ENCODE measurements around the gene WDFY3.
"Not testable (repeated sequence)": the region's sequence is repeated elsewhere in the genome, so short reads cannot be mapped to it uniquely, and the experiment has no call there.

The WDFY3 gene

GRCh38 chr4:84710548-84710947 is 255.9 kb downstream of the WDFY3 start:
- no peak for DNase-seq (ENCODE audit: low read depth)

DNA sequence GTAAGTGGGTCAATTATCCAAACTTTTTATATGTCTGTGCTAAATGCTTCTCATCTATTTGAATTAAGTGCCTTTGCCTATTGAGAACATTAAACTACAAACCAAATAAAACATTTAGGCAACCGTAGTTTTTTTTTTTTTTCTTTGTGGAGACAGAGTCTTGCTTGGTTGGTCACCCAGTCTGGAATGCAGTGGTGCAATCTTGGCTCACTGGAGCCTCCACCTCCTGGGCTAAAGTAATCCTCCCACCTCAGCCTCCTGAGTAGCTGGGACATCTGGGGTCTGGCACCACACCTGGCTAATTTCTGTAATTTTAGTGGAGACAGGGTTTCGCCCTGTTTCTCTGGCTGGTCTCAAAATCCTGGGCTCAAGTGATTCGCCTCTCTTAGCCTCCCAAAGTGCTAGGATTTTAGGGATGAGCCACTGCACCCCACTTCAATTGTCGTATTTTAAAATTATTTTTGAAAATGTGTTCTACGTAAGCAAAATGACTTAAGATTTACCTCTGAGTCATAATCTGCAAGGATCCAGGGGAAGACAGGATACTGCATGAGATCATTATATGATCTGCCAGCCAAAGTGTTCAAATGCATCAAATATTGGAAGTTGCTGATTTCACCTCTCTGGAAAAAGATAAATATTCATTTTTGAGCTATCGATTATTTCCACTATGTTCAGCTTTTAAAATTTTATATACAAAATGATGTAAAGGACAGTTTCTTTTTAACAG is 257.9 kb downstream of the WDFY3 start:
- no peak for DNase-seq (ENCODE audit: low read depth)

DNA sequence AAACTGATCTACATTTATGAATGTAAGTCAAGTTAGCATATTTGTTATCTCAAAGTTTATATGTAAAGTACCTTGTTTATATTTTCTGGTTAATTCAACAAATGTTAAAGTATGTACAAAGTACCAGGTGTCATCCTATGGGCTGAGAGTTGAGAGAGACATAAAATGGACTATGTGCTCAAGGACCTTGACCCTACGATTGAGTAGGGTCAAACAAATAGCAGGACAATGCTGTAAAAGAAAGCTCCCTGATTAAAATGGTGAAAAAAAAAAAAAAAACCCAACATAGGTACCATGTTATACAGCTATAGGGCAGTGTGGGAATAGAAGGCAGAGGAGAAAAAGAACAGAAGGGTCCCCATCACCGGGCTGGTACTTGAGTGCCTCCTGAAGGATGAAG is 260.2 kb downstream of the WDFY3 start:
- no peak for DNase-seq (ENCODE audit: low read depth)

DNA sequence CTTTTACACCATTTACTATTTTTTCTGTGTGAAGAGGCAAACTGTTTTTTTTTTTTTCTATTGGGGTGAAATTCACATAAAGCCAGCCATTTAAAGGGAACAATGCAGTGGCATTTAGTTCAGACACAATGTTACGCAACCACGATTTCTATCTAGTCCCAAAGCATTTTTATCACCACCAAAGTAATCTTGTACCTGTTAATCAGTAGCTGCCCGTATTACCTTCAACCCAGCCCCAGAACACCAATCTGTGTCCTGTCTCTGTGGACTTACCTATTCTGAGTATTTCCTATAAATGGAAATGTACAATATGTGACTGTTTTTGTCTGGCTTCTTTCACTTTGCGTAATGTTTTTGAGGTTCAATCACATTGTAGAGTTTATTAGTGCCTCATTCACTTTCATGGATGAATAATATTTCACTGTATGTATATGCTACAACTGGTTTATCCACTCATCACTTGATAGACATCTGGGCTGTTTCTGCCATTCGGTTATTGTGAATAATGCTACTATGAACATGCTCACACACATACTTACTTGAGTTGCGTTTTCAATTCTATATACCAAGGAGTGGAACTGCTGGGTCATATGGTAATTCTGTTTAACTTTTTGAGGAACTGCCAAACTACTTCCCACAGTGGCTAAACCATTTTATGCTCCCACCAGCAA is 267.4 kb downstream of the WDFY3 start:
- no peak for DNase-seq (ENCODE audit: low read depth)

DNA sequence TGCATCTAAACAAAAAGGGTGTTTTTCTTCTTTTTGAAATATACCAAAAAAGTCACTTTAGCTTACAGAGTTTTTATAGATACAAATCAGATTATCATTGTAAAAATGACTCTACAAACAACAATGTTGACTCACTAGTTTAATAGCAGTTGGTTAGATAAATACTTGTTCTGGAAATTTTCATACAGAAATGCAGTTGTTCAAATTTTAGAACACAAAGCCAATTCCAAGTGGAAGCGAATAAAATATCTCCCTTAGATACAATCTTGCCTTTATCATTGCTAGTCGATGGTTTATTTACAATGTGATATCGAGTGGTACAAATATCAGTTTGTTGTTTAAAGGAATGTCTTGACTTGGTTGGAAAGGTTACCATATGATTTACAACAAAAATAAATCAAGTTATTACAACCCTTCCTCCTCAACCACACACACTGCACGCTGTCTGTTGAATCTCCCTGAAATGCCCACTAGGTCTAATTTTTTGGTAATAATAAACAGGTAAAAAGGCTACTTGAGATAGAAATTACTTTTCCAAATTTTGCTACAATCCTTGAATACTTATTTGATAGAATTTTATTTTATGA is 268.8 kb downstream of the WDFY3 start:
- no peak for DNase-seq (ENCODE audit: low read depth)

GRCh38 chr4:84697159-84697558 is 269.3 kb downstream of the WDFY3 start:
- no peak for DNase-seq (ENCODE audit: low read depth)

- DNase-seq (ENCODE audit: low read depth), result no peak
Measured at GRCh38 chr4:84691800-84692199, 274.7 kb downstream of the WDFY3 start.

GRCh38 chr4:84691170-84691691 is 275.3 kb downstream of the WDFY3 start:
- peak; percentile 84 for DNase-seq (ENCODE audit: low read depth)

DNA sequence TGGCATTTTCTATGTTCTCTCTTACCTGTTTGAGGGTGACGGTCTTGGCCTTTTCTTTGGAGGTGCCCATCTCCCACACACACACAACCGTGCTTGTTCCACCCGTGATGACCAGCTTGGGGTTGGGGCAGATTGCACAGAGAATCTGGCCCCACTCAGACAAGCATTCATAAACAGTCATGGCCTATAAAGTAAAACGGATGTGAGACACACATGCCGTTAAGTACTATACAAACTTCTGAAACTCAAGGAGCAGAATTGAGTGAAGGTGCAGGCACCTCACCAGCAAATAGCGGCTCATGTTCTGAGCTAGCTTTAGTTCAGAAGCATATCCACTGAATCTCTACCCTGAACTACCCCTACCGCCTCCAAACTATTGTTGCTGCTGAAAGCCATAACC is 276.0 kb downstream of the WDFY3 start:
- DNase-seq (ENCODE audit: low read depth), result no peak

GRCh38 chr4:84689197-84689596 is 277.3 kb downstream of the WDFY3 start:
- DNase-seq (ENCODE audit: low read depth), result no peak

DNA sequence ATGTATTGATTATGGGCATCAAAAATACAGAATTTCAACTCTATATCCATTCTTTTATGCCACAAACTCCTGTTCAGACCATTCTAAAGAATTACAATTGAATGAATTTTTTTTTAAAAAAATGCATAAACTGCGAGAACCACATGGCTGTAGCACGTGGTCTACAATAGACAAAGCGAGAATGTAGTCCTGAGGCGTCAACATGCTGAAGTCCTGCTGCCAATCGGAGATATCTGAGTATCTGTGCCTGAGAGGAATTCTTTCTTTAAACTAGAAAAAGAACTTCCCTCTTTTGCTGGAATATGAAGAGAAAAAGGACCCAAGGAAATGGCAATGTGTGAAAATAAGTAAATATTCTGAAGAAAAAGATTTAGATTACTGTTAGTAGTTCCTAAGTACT is 277.9 kb downstream of the WDFY3 start:
- DNase-seq (ENCODE audit: low read depth), result no peak

- no peak for DNase-seq (ENCODE audit: low read depth)
Measured at GRCh38 chr4:84685105-84685504, 281.4 kb downstream of the WDFY3 start.

GRCh38 chr4:84684361-84684760 is 282.1 kb downstream of the WDFY3 start:
- DNase-seq (ENCODE audit: low read depth), result no peak

DNA sequence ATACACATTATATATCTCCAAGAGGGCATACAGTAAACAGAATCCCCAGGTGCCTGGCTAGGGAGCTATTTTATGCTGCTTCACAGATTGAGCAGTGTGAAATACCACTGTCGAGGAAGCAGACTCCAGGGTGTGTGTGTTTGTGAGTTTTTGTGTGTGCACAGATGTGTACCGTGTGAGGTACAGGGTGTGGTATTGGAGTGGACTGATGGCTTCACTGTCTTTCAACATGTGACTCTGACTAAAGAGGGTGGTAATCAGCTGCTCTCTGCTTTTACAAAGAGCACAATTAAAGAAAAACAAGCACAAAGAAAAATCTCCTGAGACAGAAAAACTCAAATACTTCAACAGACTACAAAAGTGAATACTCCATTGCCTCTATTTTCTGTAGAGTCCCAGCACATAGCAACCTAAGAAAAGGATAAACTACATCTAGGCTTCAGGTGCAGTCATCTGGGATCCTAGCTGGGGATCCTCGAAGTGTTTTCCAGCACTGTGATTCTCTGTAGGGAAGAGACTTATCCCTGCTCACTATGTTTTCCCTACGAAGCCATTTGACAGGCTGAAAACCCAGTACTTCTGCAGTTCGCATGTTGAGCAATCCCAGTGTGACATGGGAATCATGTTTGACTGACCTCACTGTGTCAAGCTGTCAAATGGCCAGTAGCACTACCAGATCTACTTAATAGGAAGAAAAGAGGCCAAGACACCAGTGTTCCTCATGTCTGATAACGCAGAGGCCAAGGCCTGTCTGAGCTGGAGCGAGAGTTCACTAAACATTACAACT is 283.2 kb downstream of the WDFY3 start:
- no peak for DNase-seq (ENCODE audit: low read depth)

GRCh38 chr4:84682661-84683060 is 283.8 kb downstream of the WDFY3 start:
- not testable (repeated sequence) for DNase-seq (ENCODE audit: low read depth)

- DNase-seq (ENCODE audit: low read depth), result peak; percentile 57
Measured at GRCh38 chr4:84681486-84682274, 284.8 kb downstream of the WDFY3 start.

- no peak for DNase-seq (ENCODE audit: low read depth)
Measured at GRCh38 chr4:84680956-84681355, 285.5 kb downstream of the WDFY3 start.

DNA sequence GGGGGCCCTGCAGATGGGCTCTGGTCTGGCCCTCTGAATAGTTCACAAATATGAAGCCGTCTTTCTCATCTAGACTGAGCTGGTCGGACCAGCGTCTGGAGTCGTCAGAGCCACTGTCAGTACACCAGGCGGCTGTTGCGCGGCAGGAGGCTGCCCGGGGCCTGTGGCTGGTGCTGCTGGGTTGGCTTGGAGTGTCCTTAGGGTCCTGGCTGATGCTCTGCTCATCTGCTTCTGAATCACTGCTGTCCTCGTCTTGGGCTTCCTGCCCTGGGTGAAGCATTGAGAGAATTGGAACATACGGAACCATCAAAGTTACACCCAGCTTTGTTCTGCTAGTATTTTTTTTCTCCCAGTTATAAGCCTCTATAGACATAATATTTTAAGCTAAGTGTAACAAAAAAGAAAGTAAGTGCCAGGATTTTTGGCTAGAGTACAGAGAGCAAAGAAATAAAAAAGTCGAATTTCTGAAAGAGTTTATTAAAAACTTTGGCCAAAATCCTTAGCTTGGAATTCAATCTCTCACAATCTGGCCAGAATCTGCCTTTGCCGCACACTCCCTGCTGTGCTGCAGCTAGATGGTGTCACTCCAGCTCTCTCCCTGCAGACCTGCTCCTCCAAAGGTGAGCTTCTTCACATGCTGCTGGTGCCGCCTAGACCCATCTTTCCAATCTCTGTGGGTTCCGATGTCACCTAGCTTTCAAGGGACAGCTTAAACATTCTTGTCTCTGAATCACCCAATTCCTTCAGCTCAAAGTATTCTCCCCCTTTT is 287.3 kb downstream of the WDFY3 start:
- no peak for DNase-seq (ENCODE audit: low read depth)

GRCh38 chr4:84677995-84678394 is 288.5 kb downstream of the WDFY3 start:
- DNase-seq (ENCODE audit: low read depth), result no peak

DNA sequence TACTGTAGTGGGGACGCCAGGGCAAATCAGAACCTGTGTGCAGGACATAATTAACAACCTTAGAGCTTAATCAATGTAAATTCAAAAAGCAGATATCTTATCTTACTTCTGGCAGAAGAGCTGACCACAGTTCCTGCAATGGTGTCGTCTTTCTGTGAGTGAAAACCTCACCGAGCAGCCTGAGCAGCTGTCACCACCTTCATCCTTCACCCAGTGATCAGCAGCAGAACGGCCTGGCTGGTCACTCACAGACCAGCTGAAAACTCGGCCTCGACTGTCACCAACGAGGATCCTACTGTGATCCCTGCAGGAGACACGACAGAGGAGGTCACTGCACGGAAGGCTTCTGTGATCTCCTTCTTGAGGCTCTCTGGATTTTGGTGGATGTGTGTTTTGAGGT is 289.4 kb downstream of the WDFY3 start:
- no peak for DNase-seq (ENCODE audit: low read depth)

Data from non-pigmented ciliary epithelial cell (primary cell).